ENCODE results near the gene CCIN. TPM values are rescaled to one million over a fixed set of nuclear protein-coding genes. Genes with fewer than 3 reads are reported as not detected.

The CCIN gene
- total and polyA plus RNA-seq, 2 donors from 2014 or later = 0.13 TPM; not detected in 1

GRCh38 chr9:36145970-36146369, 23.2 kb upstream of the CCIN start:
- TF ChIP-seq CTCF (IDR thresholded peaks at IDR 0.05; ENCODE audit: borderline replicate concordance, extremely low read depth, insufficient read depth) = no peak
- no peaks in the 10 kb centered on the region for H3K27me3 ChIP-seq (ENCODE audit: control insufficient read depth, insufficient read depth, low read length)
- no peak overlapping the region for H3K9ac ChIP-seq (ENCODE audit: low read length in 3 of 3)
- no peak overlapping the region for H3K27ac ChIP-seq (ENCODE audit: low read depth in 2 of 2, low read length in 2 of 2)
- FAIRE-seq (no peak), DNase-seq (peak in 1 of 5 donors; percentile 5)
- H3K9me3 ChIP-seq (ENCODE audit: control insufficient read depth in 2 of 3, insufficient read depth in 1 of 3, low read length in 3 of 3) = peaks cover 0 to 4% (median 0%) of the 10 kb centered on the region in 3 donors
- no peak overlapping the region for H3K4me3 ChIP-seq (ENCODE audit: low read length in 3 of 3)
- intact Hi-C loops (cut with DNase I) = no loop called here
- peaks cover 0 to 10% (median 3%) of the 10 kb centered on the region in 3 donors for H3K4me1 ChIP-seq (ENCODE audit: control insufficient read depth in 2 of 3, insufficient read depth in 2 of 3, low read depth in 1 of 3, low read length in 3 of 3)
- H3K36me3 ChIP-seq (ENCODE audit: control insufficient read depth in 2 of 3, insufficient read depth in 3 of 3, low read length in 3 of 3) = no peaks in the 10 kb centered on the region

GRCh38 chr9:36146651-36147050, 22.5 kb upstream of the CCIN start:
- no peak overlapping the region for H3K4me3 ChIP-seq (ENCODE audit: low read length in 3 of 3)
- no peak overlapping the region for H3K27ac ChIP-seq (ENCODE audit: low read depth in 2 of 2, low read length in 2 of 2)

GRCh38 chr9:36147441-36148175, 21.6 kb upstream of the CCIN start:
- intact Hi-C loops (cut with DNase I) = no loop called here
- H3K4me3 ChIP-seq (ENCODE audit: low read length in 3 of 3) = no peak overlapping the region
- H3K4me1 ChIP-seq (ENCODE audit: control insufficient read depth in 2 of 3, insufficient read depth in 2 of 3, low read depth in 1 of 3, low read length in 3 of 3) = peaks cover 0 to 10% (median 3%) of the 10 kb centered on the region in 3 donors
- H3K9ac ChIP-seq (ENCODE audit: low read length in 3 of 3) = no peak overlapping the region
- DNase-seq (peak in 1 of 5 donors; percentile 52), FAIRE-seq (no peak)
- H3K9me3 ChIP-seq (ENCODE audit: control insufficient read depth in 2 of 3, insufficient read depth in 1 of 3, low read length in 3 of 3) = peaks cover 0 to 4% (median 0%) of the 10 kb centered on the region in 3 donors
- no peaks in the 10 kb centered on the region for H3K27me3 ChIP-seq (ENCODE audit: control insufficient read depth, insufficient read depth, low read length)
- TF ChIP-seq CTCF (IDR thresholded peaks at IDR 0.05; ENCODE audit: borderline replicate concordance, extremely low read depth, insufficient read depth) = no peak
- H3K27ac ChIP-seq (ENCODE audit: low read depth in 2 of 2, low read length in 2 of 2) = no peak overlapping the region
- H3K36me3 ChIP-seq (ENCODE audit: control insufficient read depth in 2 of 3, insufficient read depth in 3 of 3, low read length in 3 of 3) = no peaks in the 10 kb centered on the region

More at GRCh38 chr9:36146651-36147050, 22.5 kb upstream of the CCIN start:
- Histone ChIP-seq H3K9ac (ENCODE audit: low read length in 3 of 3) (no peak overlapping the region), H3K36me3 (ENCODE audit: control insufficient read depth in 2 of 3, insufficient read depth in 3 of 3, low read length in 3 of 3) (no peaks in the 10 kb centered on the region), H3K9me3 (ENCODE audit: control insufficient read depth in 2 of 3, insufficient read depth in 1 of 3, low read length in 3 of 3) (peaks cover 0 to 4% (median 0%) of the 10 kb centered on the region in 3 donors), H3K27me3 (ENCODE audit: control insufficient read depth, insufficient read depth, low read length) (no peaks in the 10 kb centered on the region), H3K4me1 (ENCODE audit: control insufficient read depth in 2 of 3, insufficient read depth in 2 of 3, low read depth in 1 of 3, low read length in 3 of 3) (peaks cover 0 to 10% (median 3%) of the 10 kb centered on the region in 3 donors)
- DNase-seq (peak in 1 of 5 donors; percentile 65), FAIRE-seq (no peak)
- no peak for TF ChIP-seq CTCF (IDR thresholded peaks at IDR 0.05; ENCODE audit: borderline replicate concordance, extremely low read depth, insufficient read depth)
- intact Hi-C loops (cut with DNase I) = no loop called here
